ENCODE results near the gene FAM111B. TPM values are rescaled to one million over a fixed set of nuclear protein-coding genes. Genes with fewer than 3 reads are reported as not detected.

Gene FAM111B
- total RNA-seq, 1 experiment from 2014 or later = 10.7 TPM

DNA sequence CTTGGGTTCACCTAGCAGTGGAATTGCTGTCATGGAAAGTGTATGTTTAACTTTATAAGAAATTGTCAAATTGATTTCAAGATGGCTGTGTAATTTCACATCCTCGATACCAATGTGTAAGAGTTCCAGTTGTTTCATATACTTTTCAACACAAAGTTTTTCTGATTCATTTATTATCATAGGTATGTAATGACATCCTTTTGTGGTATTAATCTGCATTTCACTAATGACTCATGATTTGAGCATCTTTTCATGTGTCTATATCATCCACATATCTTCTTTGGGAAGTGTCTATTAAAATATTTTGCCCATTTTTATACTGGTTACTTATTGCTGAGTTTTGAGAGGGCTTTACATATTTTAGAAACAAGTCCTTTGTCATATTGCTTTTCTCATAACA is 38.0 kb upstream of the FAM111B start:
- no peak overlapping the region for H3K4me2 ChIP-seq (ENCODE audit: low read length)
- CTCF ChIA-PET = interaction anchor here (1.0 kb wide), 1 partner anchor 11 kb away, joined by 4 read pairs; no protein-coding TSS in a partner anchor
- no peak overlapping the region for H2AFZ ChIP-seq (ENCODE audit: low read depth, low read length, poor library complexity, severe bottlenecking)
- BruUV-seq (replicated peaks) = no TSS peak
- no peak overlapping the region for H3K27ac ChIP-seq (ENCODE audit: low read depth, low read length)
- TF ChIP-seq, protein P1, sequence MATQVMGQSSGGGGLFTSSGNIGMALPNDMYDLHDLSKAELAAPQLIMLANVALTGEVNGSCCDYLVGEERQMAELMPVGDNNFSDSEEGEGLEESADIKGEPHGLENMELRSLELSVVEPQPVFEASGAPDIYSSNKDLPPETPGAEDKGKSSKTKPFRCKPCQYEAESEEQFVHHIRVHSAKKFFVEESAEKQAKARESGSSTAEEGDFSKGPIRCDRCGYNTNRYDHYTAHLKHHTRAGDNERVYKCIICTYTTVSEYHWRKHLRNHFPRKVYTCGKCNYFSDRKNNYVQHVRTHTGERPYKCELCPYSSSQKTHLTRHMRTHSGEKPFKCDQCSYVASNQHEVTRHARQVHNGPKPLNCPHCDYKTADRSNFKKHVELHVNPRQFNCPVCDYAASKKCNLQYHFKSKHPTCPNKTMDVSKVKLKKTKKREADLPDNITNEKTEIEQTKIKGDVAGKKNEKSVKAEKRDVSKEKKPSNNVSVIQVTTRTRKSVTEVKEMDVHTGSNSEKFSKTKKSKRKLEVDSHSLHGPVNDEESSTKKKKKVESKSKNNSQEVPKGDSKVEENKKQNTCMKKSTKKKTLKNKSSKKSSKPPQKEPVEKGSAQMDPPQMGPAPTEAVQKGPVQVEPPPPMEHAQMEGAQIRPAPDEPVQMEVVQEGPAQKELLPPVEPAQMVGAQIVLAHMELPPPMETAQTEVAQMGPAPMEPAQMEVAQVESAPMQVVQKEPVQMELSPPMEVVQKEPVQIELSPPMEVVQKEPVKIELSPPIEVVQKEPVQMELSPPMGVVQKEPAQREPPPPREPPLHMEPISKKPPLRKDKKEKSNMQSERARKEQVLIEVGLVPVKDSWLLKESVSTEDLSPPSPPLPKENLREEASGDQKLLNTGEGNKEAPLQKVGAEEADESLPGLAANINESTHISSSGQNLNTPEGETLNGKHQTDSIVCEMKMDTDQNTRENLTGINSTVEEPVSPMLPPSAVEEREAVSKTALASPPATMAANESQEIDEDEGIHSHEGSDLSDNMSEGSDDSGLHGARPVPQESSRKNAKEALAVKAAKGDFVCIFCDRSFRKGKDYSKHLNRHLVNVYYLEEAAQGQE (IDR thresholded peaks at IDR 0.05; ENCODE audit: low read depth) = no peak
- TF ChIP-seq CEBPB (IDR thresholded peaks at IDR 0.05; ENCODE audit: low read depth) = no peak
- no peak for TF ChIP-seq SP1 (IDR thresholded peaks at IDR 0.05; ENCODE audit: low read depth)
- TF ChIP-seq FOSL1 (IDR thresholded peaks at IDR 0.05; ENCODE audit: low read depth) = no peak
- no peak for TF ChIP-seq ELF1 (IDR thresholded peaks at IDR 0.05; ENCODE audit: borderline replicate concordance, low read depth)
- TF ChIP-seq ZNF274 (IDR thresholded peaks at IDR 0.05; ENCODE audit: low read depth, low read length) = no peak
- TF ChIP-seq JUND (IDR thresholded peaks at IDR 0.05) = no peak
- TF ChIP-seq EZH2 (IDR thresholded peaks at IDR 0.05) = no peak
- TF ChIP-seq, protein P2, sequence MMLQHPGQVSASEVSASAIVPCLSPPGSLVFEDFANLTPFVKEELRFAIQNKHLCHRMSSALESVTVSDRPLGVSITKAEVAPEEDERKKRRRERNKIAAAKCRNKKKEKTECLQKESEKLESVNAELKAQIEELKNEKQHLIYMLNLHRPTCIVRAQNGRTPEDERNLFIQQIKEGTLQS (IDR thresholded peaks at IDR 0.05) = no peak
- TF ChIP-seq ZFX (IDR thresholded peaks at IDR 0.05) = no peak
- TF ChIP-seq, protein P3, sequence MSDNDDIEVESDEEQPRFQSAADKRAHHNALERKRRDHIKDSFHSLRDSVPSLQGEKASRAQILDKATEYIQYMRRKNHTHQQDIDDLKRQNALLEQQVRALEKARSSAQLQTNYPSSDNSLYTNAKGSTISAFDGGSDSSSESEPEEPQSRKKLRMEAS (IDR thresholded peaks at IDR 0.05) = no peak
- no peak for TF ChIP-seq SRF (IDR thresholded peaks at IDR 0.05; ENCODE audit: low read depth)
- no peak for TF ChIP-seq CBX3 (IDR thresholded peaks at IDR 0.05; ENCODE audit: low read depth)
- H3K9me2 ChIP-seq (ENCODE audit: insufficient read depth) = no peaks in the 10 kb centered on the region
- no peaks in the 10 kb centered on the region for H3K79me2 ChIP-seq (ENCODE audit: insufficient read depth, low read length)
- no peak for ATAC-seq
- RAD21 ChIA-PET (ENCODE audit: low non-redundant PET in 1 of 2, low total read pairs in 2 of 2, uncharacterized antibody in 2 of 2, unreplicated experiment in 2 of 2) = no interaction called here
- POLR2A ChIA-PET = no interaction called here
- intact Hi-C loops (cut with micrococcal nuclease) = no loop called here
- H3K27me3 ChIP-seq (ENCODE audit: insufficient read depth, low read length) = peaks cover 63% of the 10 kb centered on the region
- no peaks in the 10 kb centered on the region for H4K20me1 ChIP-seq (ENCODE audit: insufficient read depth)
- no peak for DNase-seq (ENCODE audit: low read depth, low spot score)
- no peaks in the 10 kb centered on the region for H3K9me3 ChIP-seq (ENCODE audit: control insufficient read depth in 1 of 2, insufficient read depth in 1 of 2, low read depth in 1 of 2, low read length in 2 of 2)
- no peak overlapping the region for H3K9ac ChIP-seq (ENCODE audit: low read length)
- no peaks in the 10 kb centered on the region for H3K4me1 ChIP-seq (ENCODE audit: control insufficient read depth in 1 of 2, insufficient read depth in 2 of 2, low read length in 2 of 2)
- H3K36me3 ChIP-seq (ENCODE audit: control insufficient read depth in 1 of 2, insufficient read depth in 2 of 2, low read length in 2 of 2) = no peaks in the 10 kb centered on the region
- no peak overlapping the region for H3K4me3 ChIP-seq (replicated peaks in 1 of 2; ENCODE audit: low read depth in 1 of 2, low read length in 2 of 2)

Data from HCT116 (cell line).